ENCODE measurements around the gene CCDC30.

CCDC30 gene

GRCh38 chr1:42690477-42691156, 227.5 kb downstream of the CCDC30 start:
- H3K4me3 ChIP-seq (ENCODE audit: insufficient read length, low read depth), result no peak overlapping the region
- TF ChIP-seq YY1 (IDR thresholded peaks at IDR 0.05; ENCODE audit: insufficient read depth, insufficient read length) (no peak), SUZ12 (IDR thresholded peaks at IDR 0.05; ENCODE audit: extremely low read depth, insufficient read depth, insufficient read length) (no peak), ZNF274 (IDR thresholded peaks at IDR 0.05; ENCODE audit: low read depth, low read length) (no peak)
- H3K4me1 ChIP-seq (ENCODE audit: insufficient read depth, insufficient read length), result no peaks in the 10 kb centered on the region
- no peaks in the 10 kb centered on the region for H3K9me3 ChIP-seq (ENCODE audit: insufficient read depth, low read length)
- peaks cover 84% of the 10 kb centered on the region for H3K36me3 ChIP-seq (ENCODE audit: insufficient read depth, insufficient read length, low read length)
- H3K9ac ChIP-seq (ENCODE audit: insufficient read length, low read depth), result no peak overlapping the region
- DNase-seq (ENCODE audit: low read depth, low spot score), result no peak
- no peaks in the 10 kb centered on the region for H3K27me3 ChIP-seq (ENCODE audit: insufficient read depth, insufficient read length)

- H3K27me3 ChIP-seq (ENCODE audit: insufficient read depth, insufficient read length), result no peaks in the 10 kb centered on the region
- no peaks in the 10 kb centered on the region for H3K9me3 ChIP-seq (ENCODE audit: insufficient read depth, low read length)
- TF ChIP-seq YY1 (IDR thresholded peaks at IDR 0.05; ENCODE audit: insufficient read depth, insufficient read length), result no peak
- no peak for DNase-seq (ENCODE audit: low read depth, low spot score)
- no peaks in the 10 kb centered on the region for H3K4me1 ChIP-seq (ENCODE audit: insufficient read depth, insufficient read length)
- no peak overlapping the region for H3K4me3 ChIP-seq (ENCODE audit: insufficient read length, low read depth)
- H3K36me3 ChIP-seq (ENCODE audit: insufficient read depth, insufficient read length, low read length), result peaks cover 84% of the 10 kb centered on the region
- H3K9ac ChIP-seq (ENCODE audit: insufficient read length, low read depth), result no peak overlapping the region
Measured at GRCh38 chr1:42691157-42691498, 228.0 kb downstream of the CCDC30 start.

- Histone ChIP-seq H3K4me3 (ENCODE audit: insufficient read length, low read depth) (no peak overlapping the region), H3K27me3 (ENCODE audit: insufficient read depth, insufficient read length) (no peaks in the 10 kb centered on the region), H3K9ac (ENCODE audit: insufficient read length, low read depth) (no peak overlapping the region), H3K36me3 (ENCODE audit: insufficient read depth, insufficient read length, low read length) (peaks cover 85% of the 10 kb centered on the region), H3K4me1 (ENCODE audit: insufficient read depth, insufficient read length) (no peaks in the 10 kb centered on the region), H3K9me3 (ENCODE audit: insufficient read depth, low read length) (no peaks in the 10 kb centered on the region)
- no peak for TF ChIP-seq SUZ12 (IDR thresholded peaks at IDR 0.05; ENCODE audit: extremely low read depth, insufficient read depth, insufficient read length)
- no peak for TF ChIP-seq YY1 (IDR thresholded peaks at IDR 0.05; ENCODE audit: insufficient read depth, insufficient read length)
- no peak for TF ChIP-seq ZNF274 (IDR thresholded peaks at IDR 0.05; ENCODE audit: low read depth, low read length)
- no peak for DNase-seq (ENCODE audit: low read depth, low spot score)
Measured at GRCh38 chr1:42692461-42692860, 229.4 kb downstream of the CCDC30 start.

GRCh38 chr1:42692911-42693310, 229.8 kb downstream of the CCDC30 start:
- H3K9ac ChIP-seq (ENCODE audit: insufficient read length, low read depth), result no peak overlapping the region
- no peaks in the 10 kb centered on the region for H3K9me3 ChIP-seq (ENCODE audit: insufficient read depth, low read length)
- H3K36me3 ChIP-seq (ENCODE audit: insufficient read depth, insufficient read length, low read length), result peaks cover 85% of the 10 kb centered on the region
- TF ChIP-seq SUZ12 (IDR thresholded peaks at IDR 0.05; ENCODE audit: extremely low read depth, insufficient read depth, insufficient read length) (no peak), YY1 (IDR thresholded peaks at IDR 0.05; ENCODE audit: insufficient read depth, insufficient read length) (no peak), ZNF274 (IDR thresholded peaks at IDR 0.05; ENCODE audit: low read depth, low read length) (no peak)
- no peaks in the 10 kb centered on the region for H3K4me1 ChIP-seq (ENCODE audit: insufficient read depth, insufficient read length)
- no peak for DNase-seq (ENCODE audit: low read depth, low spot score)
- H3K4me3 ChIP-seq (ENCODE audit: insufficient read length, low read depth), result no peak overlapping the region
- H3K27me3 ChIP-seq (ENCODE audit: insufficient read depth, insufficient read length), result no peaks in the 10 kb centered on the region

- Histone ChIP-seq H3K27me3 (ENCODE audit: insufficient read depth, insufficient read length) (no peaks in the 10 kb centered on the region), H3K4me3 (ENCODE audit: insufficient read length, low read depth) (no peak overlapping the region), H3K36me3 (ENCODE audit: insufficient read depth, insufficient read length, low read length) (peaks cover 96% of the 10 kb centered on the region), H3K9me3 (ENCODE audit: insufficient read depth, low read length) (no peaks in the 10 kb centered on the region), H3K9ac (ENCODE audit: insufficient read length, low read depth) (no peak overlapping the region), H3K4me1 (ENCODE audit: insufficient read depth, insufficient read length) (no peaks in the 10 kb centered on the region)
- no peak for DNase-seq (ENCODE audit: low read depth, low spot score)
- TF ChIP-seq YY1 (IDR thresholded peaks at IDR 0.05; ENCODE audit: insufficient read depth, insufficient read length), result no peak
- TF ChIP-seq ZNF274 (IDR thresholded peaks at IDR 0.05; ENCODE audit: low read depth, low read length), result no peak
- no peak for TF ChIP-seq SUZ12 (IDR thresholded peaks at IDR 0.05; ENCODE audit: extremely low read depth, insufficient read depth, insufficient read length)
Measured at GRCh38 chr1:42698081-42698813, 235.2 kb downstream of the CCDC30 start.

GRCh38 chr1:42700006-42700405, 236.9 kb downstream of the CCDC30 start:
- no peak for DNase-seq (ENCODE audit: low read depth, low spot score)
- Histone ChIP-seq H3K36me3 (ENCODE audit: insufficient read depth, insufficient read length, low read length) (peaks cover 95% of the 10 kb centered on the region), H3K4me3 (ENCODE audit: insufficient read length, low read depth) (no peak overlapping the region), H3K9ac (ENCODE audit: insufficient read length, low read depth) (no peak overlapping the region), H3K27me3 (ENCODE audit: insufficient read depth, insufficient read length) (no peaks in the 10 kb centered on the region), H3K4me1 (ENCODE audit: insufficient read depth, insufficient read length) (no peaks in the 10 kb centered on the region), H3K9me3 (ENCODE audit: insufficient read depth, low read length) (no peaks in the 10 kb centered on the region)
- TF ChIP-seq SUZ12 (IDR thresholded peaks at IDR 0.05; ENCODE audit: extremely low read depth, insufficient read depth, insufficient read length), result no peak
- no peak for TF ChIP-seq YY1 (IDR thresholded peaks at IDR 0.05; ENCODE audit: insufficient read depth, insufficient read length)
- TF ChIP-seq ZNF274 (IDR thresholded peaks at IDR 0.05; ENCODE audit: low read depth, low read length), result no peak

- H3K9ac ChIP-seq (ENCODE audit: insufficient read length, low read depth), result no peak overlapping the region
- no peaks in the 10 kb centered on the region for H3K27me3 ChIP-seq (ENCODE audit: insufficient read depth, insufficient read length)
- peaks cover 92% of the 10 kb centered on the region for H3K36me3 ChIP-seq (ENCODE audit: insufficient read depth, insufficient read length, low read length)
- DNase-seq (ENCODE audit: low read depth, low spot score), result no peak
- H3K9me3 ChIP-seq (ENCODE audit: insufficient read depth, low read length), result no peaks in the 10 kb centered on the region
- H3K4me3 ChIP-seq (ENCODE audit: insufficient read length, low read depth), result no peak overlapping the region
- no peak for TF ChIP-seq ZNF274 (IDR thresholded peaks at IDR 0.05; ENCODE audit: low read depth, low read length)
- no peak for TF ChIP-seq YY1 (IDR thresholded peaks at IDR 0.05; ENCODE audit: insufficient read depth, insufficient read length)
- TF ChIP-seq SUZ12 (IDR thresholded peaks at IDR 0.05; ENCODE audit: extremely low read depth, insufficient read depth, insufficient read length), result no peak
- H3K4me1 ChIP-seq (ENCODE audit: insufficient read depth, insufficient read length), result no peaks in the 10 kb centered on the region
Measured at GRCh38 chr1:42703888-42704464, 240.9 kb downstream of the CCDC30 start.

All from NT2/D1 (cell line).